Breast epithelium (tissue), 4 donors: ENCODE results near the gene FAM107A. TPM values are rescaled to one million over a fixed set of nuclear protein-coding genes. Genes with fewer than 3 reads are reported as not detected.

Experiments used
- DNase-seq, 2 donors: peaks; one replicate each; pipeline ENCODE4 v3.0.0-alpha.2; 2019; ENCODE audit warnings: low spot score in 2 of 2
- H3K27ac ChIP-seq, 2 donors: fragments of 200-600 bp; sonication (generic) in 1 of 2; one replicate each; pipeline ENCODE4 v1.5.1; 2016 to 2019; ENCODE audit warnings: mild to moderate bottlenecking in 1 of 2
- H3K27me3 ChIP-seq, 2 donors: fragments of 200-600 bp; sonication (generic) in 1 of 2; one replicate each; pipeline versions ENCODE4 v1.5.1 to v1.6.0; 2017 to 2019; ENCODE audit warnings: control low read depth in 1 of 2, mild to moderate bottlenecking in 1 of 2
- H3K36me3 ChIP-seq: fragments of 200-600 bp; one replicate; pipeline ENCODE4 v1.5.1; 2019
- H3K4me1 ChIP-seq, 2 donors: fragments of 200-600 bp; sonication (generic); one replicate each; pipeline ENCODE4 v1.5.1; 2016 to 2019; ENCODE audit warnings: control low read depth in 1 of 2
- H3K4me3 ChIP-seq, 3 donors: fragments of 200-600 bp; sonication (generic); 1 replicate in 2 of 3; 2 replicates in 1 of 3; pipeline ENCODE4 v1.5.1; 2016 to 2019; ENCODE audit warnings: mild to moderate bottlenecking in 3 of 3, moderate library complexity in 2 of 3
- H3K9me3 ChIP-seq, 2 donors: fragments of 200-600 bp; sonication (generic) in 1 of 2; one replicate each; pipeline ENCODE4 v1.5.1; 2016 to 2019; ENCODE audit warnings: control low read depth in 1 of 2
- POLR2A ChIP-seq: fragments of 450-650 bp; IDR thresholded peaks from one replicate; pipeline ENCODE4 v1.6.1; 2016; ENCODE audit warnings: antibody characterized with exemption, mild to moderate bottlenecking, moderate library complexity
- POLR2AphosphoS5 ChIP-seq, 3 donors: sonication (generic); formaldehyde crosslinking; IDR thresholded peaks; one replicate each; pipeline ENCODE4 v1.6.1; 2017; ENCODE audit warnings: antibody characterized with exemption in 3 of 3
- intact Hi-C: fragments of 100-400 bp; cut with DNase I; formaldehyde crosslinking; loops from one replicate; pipeline ENCODE4 v1.15.1; 2023; ENCODE audit warnings: low total_unique reads
- total RNA-seq, 3 donors: library from RNA; depleted of rRNA; stranded (reverse); fragments of >200 nt; gene quantifications; one replicate each; pipeline ENCODE4 v1.1.0, GENCODE V29; 2016
- TF ChIP-seq, protein P1 (sequence below), 3 donors: fragments of 450-650 bp; IDR thresholded peaks; one replicate each; pipeline ENCODE4 v1.5.1; 2016 to 2017; ENCODE audit warnings: antibody characterized with exemption in 3 of 3, mild to moderate bottlenecking in 3 of 3, moderate library complexity in 3 of 3

Gene FAM107A
- total RNA-seq, 3 donors from 2014 or later: 17.7 to 64.5 (median 31.9) TPM

- Histone ChIP-seq H3K36me3 (no peaks in the 10 kb centered on the region), H3K27me3 (no peaks in the 10 kb centered on the region), H3K9me3 (no peaks in the 10 kb centered on the region), H3K4me3 (no peak overlapping the region), H3K27ac (no peak overlapping the region), H3K4me1 (peaks cover 0 to 18% of the 10 kb centered on the region in 2 donors)
- no peak for TF ChIP-seq POLR2A
- TF ChIP-seq, protein P1, sequence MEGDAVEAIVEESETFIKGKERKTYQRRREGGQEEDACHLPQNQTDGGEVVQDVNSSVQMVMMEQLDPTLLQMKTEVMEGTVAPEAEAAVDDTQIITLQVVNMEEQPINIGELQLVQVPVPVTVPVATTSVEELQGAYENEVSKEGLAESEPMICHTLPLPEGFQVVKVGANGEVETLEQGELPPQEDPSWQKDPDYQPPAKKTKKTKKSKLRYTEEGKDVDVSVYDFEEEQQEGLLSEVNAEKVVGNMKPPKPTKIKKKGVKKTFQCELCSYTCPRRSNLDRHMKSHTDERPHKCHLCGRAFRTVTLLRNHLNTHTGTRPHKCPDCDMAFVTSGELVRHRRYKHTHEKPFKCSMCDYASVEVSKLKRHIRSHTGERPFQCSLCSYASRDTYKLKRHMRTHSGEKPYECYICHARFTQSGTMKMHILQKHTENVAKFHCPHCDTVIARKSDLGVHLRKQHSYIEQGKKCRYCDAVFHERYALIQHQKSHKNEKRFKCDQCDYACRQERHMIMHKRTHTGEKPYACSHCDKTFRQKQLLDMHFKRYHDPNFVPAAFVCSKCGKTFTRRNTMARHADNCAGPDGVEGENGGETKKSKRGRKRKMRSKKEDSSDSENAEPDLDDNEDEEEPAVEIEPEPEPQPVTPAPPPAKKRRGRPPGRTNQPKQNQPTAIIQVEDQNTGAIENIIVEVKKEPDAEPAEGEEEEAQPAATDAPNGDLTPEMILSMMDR (IDR thresholded peaks at IDR 0.05): peak; percentile 89 to 95 (median 92)
- DNase-seq: peak; percentile 60 to 69
- intact Hi-C loops: no loop called here
Measured at GRCh38 chr3:58532794-58533220, 44.4 kb downstream of the FAM107A start.

DNA sequence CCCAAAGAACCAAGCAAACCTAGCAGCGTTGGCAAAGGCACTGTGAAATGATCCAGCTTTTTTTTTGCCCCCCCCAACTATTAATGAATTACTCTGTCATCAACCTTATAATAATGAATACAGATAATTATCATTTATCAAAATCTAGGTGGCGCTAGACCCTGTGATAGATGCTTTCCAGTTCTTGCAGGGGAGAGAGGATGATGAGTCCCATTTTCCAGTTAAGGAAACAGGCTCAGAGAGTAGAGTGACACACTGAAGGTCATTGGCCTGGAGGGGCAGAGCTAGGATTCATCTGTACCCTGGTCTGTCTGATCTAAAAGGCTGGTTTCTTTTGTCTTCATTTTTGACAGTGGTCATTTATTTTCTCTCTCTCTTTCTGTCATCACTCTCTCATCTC lies 45.2 kb downstream of the FAM107A start:
- no peaks in the 10 kb centered on the region for H3K36me3 ChIP-seq
- peaks cover 0 to 11% of the 10 kb centered on the region in 2 donors for H3K4me1 ChIP-seq
- no peak for DNase-seq
- intact Hi-C loops: no loop called here
- TF ChIP-seq POLR2A: no peak
- no peak for TF ChIP-seq POLR2AphosphoS5 (IDR thresholded peaks at IDR 0.05)
- TF ChIP-seq, protein P1 (IDR thresholded peaks at IDR 0.05): no peak
- no peak overlapping the region for H3K27ac ChIP-seq
- no peaks in the 10 kb centered on the region for H3K27me3 ChIP-seq
- no peak overlapping the region for H3K4me3 ChIP-seq
- H3K9me3 ChIP-seq: no peaks in the 10 kb centered on the region

- H3K27ac ChIP-seq: no peak overlapping the region
- H3K27me3 ChIP-seq: no peaks in the 10 kb centered on the region
- H3K4me3 ChIP-seq: no peak overlapping the region
- H3K36me3 ChIP-seq: no peaks in the 10 kb centered on the region
- intact Hi-C loops: no loop called here
- DNase-seq: no peak
- H3K4me1 ChIP-seq: peaks cover 0 to 9% of the 10 kb centered on the region in 2 donors
- no peaks in the 10 kb centered on the region for H3K9me3 ChIP-seq
- TF ChIP-seq POLR2A: no peak
- TF ChIP-seq, protein P1 (IDR thresholded peaks at IDR 0.05): no peak
- TF ChIP-seq POLR2AphosphoS5 (IDR thresholded peaks at IDR 0.05): no peak
Measured at GRCh38 chr3:58531555-58531954, 45.6 kb downstream of the FAM107A start.

- DNase-seq: no peak
- Histone ChIP-seq H3K36me3 (no peaks in the 10 kb centered on the region), H3K27me3 (no peaks in the 10 kb centered on the region), H3K27ac (no peak overlapping the region), H3K4me1 (peaks cover 0 to 3% of the 10 kb centered on the region in 2 donors), H3K4me3 (no peak overlapping the region), H3K9me3 (no peaks in the 10 kb centered on the region)
- intact Hi-C loops: no loop called here
- TF ChIP-seq, protein P1 (IDR thresholded peaks at IDR 0.05): no peak
- TF ChIP-seq POLR2AphosphoS5 (IDR thresholded peaks at IDR 0.05) (no peak), POLR2A (no peak)
Measured at GRCh38 chr3:58530354-58530865, 46.8 kb downstream of the FAM107A start.

- Histone ChIP-seq H3K27me3 (no peaks in the 10 kb centered on the region), H3K4me3 (no peak overlapping the region)
Measured at GRCh38 chr3:58529516-58530353, 47.5 kb downstream of the FAM107A start.

More at GRCh38 chr3:58529516-58530353, 47.5 kb downstream of the FAM107A start:
- peaks cover 0 to 3% of the 10 kb centered on the region in 2 donors for H3K4me1 ChIP-seq
- DNase-seq: no peak
- no peak for TF ChIP-seq POLR2A
- TF ChIP-seq, protein P1 (IDR thresholded peaks at IDR 0.05): no peak
- no peak for TF ChIP-seq POLR2AphosphoS5 (IDR thresholded peaks at IDR 0.05)
- H3K27ac ChIP-seq: peak overlapping the region in 1 of 2 donors; percentile 41
- intact Hi-C loops: no loop called here
- no peaks in the 10 kb centered on the region for H3K36me3 ChIP-seq
- H3K9me3 ChIP-seq: no peaks in the 10 kb centered on the region
